HG02610 (cell line): ENCODE results near the gene DDX27.

Source experiments
- ATAC-seq: cut with Tn5 transposase; IDR thresholded peaks from one replicate; pipeline ENCODE4 v1.9.1; 2021; ENCODE audit warnings: mild to moderate bottlenecking, moderate library complexity; ENCODE audit not compliant: unreplicated experiment

DDX27 gene

DNA sequence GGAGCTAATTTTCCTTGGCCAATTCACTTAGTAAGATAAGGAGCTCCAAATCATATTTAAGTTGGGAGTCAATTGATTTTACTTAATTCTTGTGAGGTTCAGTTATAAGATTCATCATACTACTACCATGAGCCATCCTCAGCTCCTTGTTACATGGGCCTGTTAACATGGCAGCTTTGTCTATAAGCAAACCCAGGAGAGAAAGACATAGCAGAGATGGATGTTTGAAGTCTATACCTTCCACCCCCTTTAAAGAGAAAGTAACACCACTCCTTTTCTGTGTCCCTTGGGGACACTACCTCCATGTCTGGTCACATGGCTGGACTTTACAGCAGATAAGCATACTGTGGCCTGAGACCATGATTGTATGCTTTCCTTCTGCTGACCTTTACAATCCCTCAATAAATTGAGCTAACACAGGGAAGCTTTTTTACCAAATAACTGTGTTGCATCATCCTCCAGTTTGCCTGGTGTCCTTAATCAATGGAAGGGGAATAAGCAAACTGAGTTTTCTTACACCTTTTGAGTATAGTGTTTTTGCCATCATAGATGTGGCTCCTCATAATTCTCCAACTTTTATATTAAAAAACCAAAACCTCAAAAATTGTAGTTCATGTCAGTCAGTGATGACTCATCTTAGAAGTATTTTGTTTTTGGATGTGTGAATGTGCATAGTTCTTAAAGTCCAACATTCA lies 68.5 kb downstream of the DDX27 start:
- no peak for ATAC-seq

DNA sequence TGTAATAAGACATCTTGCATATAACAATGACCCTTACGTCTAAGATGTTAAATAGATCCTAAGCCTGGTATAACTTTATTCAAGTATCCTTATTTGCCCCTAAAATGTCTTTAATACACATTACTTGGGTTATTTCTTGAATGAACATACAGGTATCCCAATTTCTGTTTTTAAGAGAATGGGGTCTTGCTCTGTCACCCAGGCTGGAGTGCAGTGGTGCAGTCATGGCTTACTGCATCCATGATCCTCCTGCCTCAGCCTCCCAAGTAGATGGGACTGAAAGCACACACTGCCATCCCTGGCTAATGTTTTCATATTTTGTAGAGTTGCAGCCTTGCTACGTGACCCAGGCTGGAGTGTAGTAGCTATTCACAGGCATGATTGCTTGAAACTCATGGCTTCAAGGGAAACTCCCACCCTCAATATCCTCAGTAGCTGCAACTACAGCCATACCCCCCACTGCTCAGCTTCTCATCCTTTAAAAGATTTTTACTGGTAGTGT lies 69.1 kb downstream of the DDX27 start:
- no peak for ATAC-seq

DNA sequence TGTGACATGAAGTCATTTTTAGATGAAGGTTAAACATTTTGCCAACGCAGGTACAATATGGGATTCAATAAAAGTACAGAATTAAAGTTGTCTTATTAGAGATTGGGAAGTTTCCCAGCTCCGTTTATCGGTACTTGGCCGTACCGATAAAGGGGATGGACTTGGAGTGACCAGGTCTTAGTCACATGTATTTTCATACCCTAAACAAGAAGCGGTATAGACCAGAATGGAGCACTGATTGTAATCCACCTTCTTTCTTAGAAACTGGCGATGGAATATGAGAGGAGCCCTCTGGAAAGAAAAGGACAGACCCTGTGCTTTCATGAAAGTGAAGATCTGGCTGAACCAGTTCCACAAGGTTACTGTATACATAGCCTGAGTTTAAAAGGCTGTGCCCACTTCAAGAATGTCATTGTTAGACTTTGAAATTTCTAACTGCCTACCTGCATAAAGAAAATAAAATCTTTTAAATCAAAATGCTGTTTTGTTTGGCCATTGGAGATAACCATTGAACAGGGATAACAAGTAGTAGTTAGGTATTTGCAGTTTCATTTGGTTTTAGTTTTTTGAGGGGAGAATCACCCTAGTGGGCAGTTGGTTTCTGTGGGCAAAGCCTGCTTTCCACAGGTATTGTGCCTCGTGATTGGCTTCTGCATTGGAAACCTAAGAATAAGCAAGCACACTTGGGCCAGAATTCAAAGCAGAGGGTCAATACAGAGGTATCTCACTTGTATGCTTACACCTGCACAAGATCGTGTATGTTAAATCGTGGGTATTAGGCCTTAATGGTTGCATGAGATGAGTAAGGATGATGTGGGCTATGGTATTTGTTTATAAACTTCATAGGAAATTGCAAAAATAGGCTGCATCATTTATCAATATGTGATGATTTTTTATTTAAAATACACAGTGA lies 69.8 kb downstream of the DDX27 start:
- no peak for ATAC-seq

- no peak for ATAC-seq
Measured at GRCh38 chr20:49290608-49291191, 71.5 kb downstream of the DDX27 start.

DNA sequence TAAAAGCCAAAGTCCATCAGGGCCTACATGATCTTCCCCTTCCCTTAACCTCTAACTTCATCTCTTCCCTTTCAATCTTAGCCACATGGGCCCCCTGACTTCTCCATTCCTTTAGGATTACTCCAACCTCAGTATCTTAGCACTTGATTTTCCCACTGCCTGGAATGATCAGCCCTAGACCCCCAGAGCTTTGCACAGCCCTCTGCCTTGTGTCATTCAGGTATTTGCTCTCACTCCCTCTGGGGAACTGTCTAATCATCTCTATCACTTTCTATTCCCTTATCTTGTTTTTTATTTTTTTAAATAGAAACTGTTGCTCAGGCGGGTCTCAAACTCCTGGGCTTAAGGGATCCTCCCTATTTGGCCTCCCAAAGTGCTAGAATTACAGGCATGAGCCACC lies 72.0 kb downstream of the DDX27 start:
- no peak for ATAC-seq

DNA sequence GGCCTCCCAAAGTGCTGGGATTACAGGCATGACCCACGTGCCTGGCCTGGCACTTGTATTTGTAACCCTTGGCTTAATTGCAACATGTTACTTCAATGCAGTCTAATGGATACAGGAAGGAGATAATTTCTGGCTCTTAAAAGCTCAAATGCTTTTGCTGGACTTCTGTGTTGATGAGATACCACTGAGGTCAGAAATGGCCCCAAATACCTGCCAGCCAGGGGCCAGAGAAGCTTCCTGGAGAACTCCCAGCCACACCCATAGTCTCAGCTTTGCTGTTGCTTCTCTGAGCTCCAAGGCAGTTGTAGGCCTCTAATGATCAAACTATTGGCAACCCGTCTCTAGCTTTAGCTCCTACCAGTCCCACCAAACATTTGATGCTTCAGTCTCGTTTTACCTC lies 72.8 kb downstream of the DDX27 start:
- ATAC-seq: no peak

DNA sequence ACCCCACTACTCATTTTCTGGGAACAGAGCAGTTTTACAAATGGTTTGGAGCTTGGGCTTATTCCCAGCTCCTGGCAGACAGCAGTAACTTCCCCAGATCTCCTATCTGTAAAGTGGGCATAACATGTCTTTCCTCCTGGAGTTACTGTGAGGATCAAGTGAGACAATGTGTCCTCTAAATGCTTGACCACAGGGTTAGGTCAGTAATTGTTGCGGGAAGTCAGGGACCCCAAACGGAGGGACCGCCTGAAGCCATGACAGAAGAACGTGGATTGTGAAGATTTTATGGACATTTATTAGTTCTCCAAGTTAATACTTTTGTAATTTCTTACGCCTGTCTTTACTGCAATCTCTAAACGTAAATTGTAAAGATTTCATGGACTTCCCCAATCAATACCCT lies 73.9 kb downstream of the DDX27 start:
- no peak for ATAC-seq
